IPS-18a (cell line): ENCODE results near the gene WBP1.
A peak's percentile ranks its signal among the peaks of the same experiment; 100 is the strongest.
"Not testable (repeated sequence)": the region's sequence is repeated elsewhere in the genome, so short reads cannot be mapped to it uniquely, and the experiment has no call there.

ENCODE experiments used
- H3K27ac ChIP-seq: one replicate; pipeline ENCODE4 v1.5.1; 2013; ENCODE audit warnings: low read length
- H3K27me3 ChIP-seq: one replicate; pipeline ENCODE4 v1.6.1; 2013; ENCODE audit warnings: mild to moderate bottlenecking, low read length; ENCODE audit not compliant: control insufficient read depth, insufficient read depth
- H3K36me3 ChIP-seq: one replicate; pipeline ENCODE4 v1.6.1; 2013; ENCODE audit warnings: low read depth, low read length; ENCODE audit not compliant: control insufficient read depth
- H3K4me1 ChIP-seq: one replicate; pipeline ENCODE4 v1.6.1; 2013; ENCODE audit warnings: low read depth, low read length; ENCODE audit not compliant: control insufficient read depth
- H3K4me3 ChIP-seq: one replicate; pipeline ENCODE4 v1.5.1; 2013; ENCODE audit warnings: low read length
- H3K9ac ChIP-seq: one replicate; pipeline ENCODE4 v1.6.1; 2013; ENCODE audit warnings: mild to moderate bottlenecking, low read length, moderate library complexity
- H3K9me3 ChIP-seq: one replicate; pipeline ENCODE4 v1.6.1; 2013; ENCODE audit warnings: low read depth, low read length; ENCODE audit not compliant: control insufficient read depth

The WBP1 gene

GRCh38 chr2:74481961-74482800 is 23.9 kb downstream of the WBP1 start:
- Histone ChIP-seq H3K27me3 (no peaks in the 10 kb centered on the region), H3K27ac (peak overlapping the region; percentile 86), H3K9me3 (no peaks in the 10 kb centered on the region), H3K36me3 (peaks cover 14% of the 10 kb centered on the region), H3K9ac (peak overlapping the region; percentile 79), H3K4me3 (peak overlapping the region; percentile 100), H3K4me1 (peaks cover 3% of the 10 kb centered on the region)

GRCh38 chr2:74482801-74483674 is 24.8 kb downstream of the WBP1 start, which contains the start of the genes CCDC142 and TTC31:
TSS of gene CCDC142 (minus strand) at chr2:74482998. CDS start at chr2:74482837, 161 bp downstream.
TSS of gene TTC31 (plus strand) at chr2:74483081. CDS start at chr2:74483096, 15 bp downstream.
- no peaks in the 10 kb centered on the region for H3K27me3 ChIP-seq
- H3K27ac ChIP-seq, result peak within 1 kb of the TSS; percentile 86
- H3K36me3 ChIP-seq, result peaks cover 14% of the 10 kb centered on the region
- H3K4me3 ChIP-seq, result peak within 1 kb of the TSS; percentile 100
- H3K4me1 ChIP-seq, result peaks cover 3% of the 10 kb centered on the region
- H3K9me3 ChIP-seq, result no peaks in the 10 kb centered on the region
- peak within 1 kb of the TSS; percentile 79 for H3K9ac ChIP-seq

GRCh38 chr2:74483675-74484164 is 25.5 kb downstream of the WBP1 start:
- H3K9me3 ChIP-seq, H3K27me3 ChIP-seq, H3K4me1 ChIP-seq, H3K27ac ChIP-seq: not testable (repeated sequence)
- peaks cover 14% of the 10 kb centered on the region for H3K36me3 ChIP-seq
- H3K4me3 ChIP-seq, result peak overlapping the region; percentile 100
- peak overlapping the region; percentile 79 for H3K9ac ChIP-seq

GRCh38 chr2:74486141-74486540 is 27.9 kb downstream of the WBP1 start:
- H3K36me3 ChIP-seq, result peaks cover 13% of the 10 kb centered on the region

GRCh38 chr2:74488643-74489481 is 30.6 kb downstream of the WBP1 start:
- Histone ChIP-seq H3K27ac (no peak overlapping the region), H3K36me3 (peaks cover 40% of the 10 kb centered on the region), H3K9ac (no peak overlapping the region)

More at GRCh38 chr2:74486141-74486540, 27.9 kb downstream of the WBP1 start:
- H3K9me3 ChIP-seq, result no peaks in the 10 kb centered on the region
- no peak overlapping the region for H3K9ac ChIP-seq
- H3K27ac ChIP-seq, result no peak overlapping the region
- no peaks in the 10 kb centered on the region for H3K27me3 ChIP-seq
- peaks cover 3% of the 10 kb centered on the region for H3K4me1 ChIP-seq
- H3K4me3 ChIP-seq, result no peak overlapping the region

GRCh38 chr2:74489906-74490305 is 31.7 kb downstream of the WBP1 start:
- no peak overlapping the region for H3K4me3 ChIP-seq
- no peaks in the 10 kb centered on the region for H3K9me3 ChIP-seq
- peaks cover under 1% of the 10 kb centered on the region for H3K27me3 ChIP-seq
- H3K9ac ChIP-seq, result no peak overlapping the region
- H3K4me1 ChIP-seq, result no peaks in the 10 kb centered on the region
- no peak overlapping the region for H3K27ac ChIP-seq
- peaks cover 40% of the 10 kb centered on the region for H3K36me3 ChIP-seq

More at GRCh38 chr2:74488643-74489481, 30.6 kb downstream of the WBP1 start:
- Histone ChIP-seq H3K27me3 (no peaks in the 10 kb centered on the region), H3K4me1 (no peaks in the 10 kb centered on the region), H3K9me3 (no peaks in the 10 kb centered on the region), H3K4me3 (no peak overlapping the region)

- Histone ChIP-seq H3K4me3 (no peak overlapping the region), H3K36me3 (peaks cover 36% of the 10 kb centered on the region), H3K9ac (no peak overlapping the region), H3K4me1 (no peaks in the 10 kb centered on the region), H3K27ac (no peak overlapping the region), H3K9me3 (no peaks in the 10 kb centered on the region), H3K27me3 (peaks cover 21% of the 10 kb centered on the region)
These were observed 33.7 kb downstream of the WBP1 start for GRCh38 chr2:74491648-74492544.

- no peak overlapping the region for H3K9ac ChIP-seq
- H3K9me3 ChIP-seq, result no peaks in the 10 kb centered on the region
- H3K27me3 ChIP-seq, result peaks cover 37% of the 10 kb centered on the region
- H3K27ac ChIP-seq, result no peak overlapping the region
- peaks cover 36% of the 10 kb centered on the region for H3K36me3 ChIP-seq
- peaks cover 3% of the 10 kb centered on the region for H3K4me1 ChIP-seq
- no peak overlapping the region for H3K4me3 ChIP-seq
These were observed 35.3 kb downstream of the WBP1 start for GRCh38 chr2:74493546-74493945.

- peaks cover 34% of the 10 kb centered on the region for H3K36me3 ChIP-seq
- no peak overlapping the region for H3K27ac ChIP-seq
- H3K27me3 ChIP-seq, result peaks cover 56% of the 10 kb centered on the region
These were observed 37.2 kb downstream of the WBP1 start for GRCh38 chr2:74495440-74495839.

More at GRCh38 chr2:74495440-74495839, 37.2 kb downstream of the WBP1 start:
- H3K4me1 ChIP-seq, result peaks cover 15% of the 10 kb centered on the region
- no peaks in the 10 kb centered on the region for H3K9me3 ChIP-seq
- no peak overlapping the region for H3K4me3 ChIP-seq
- no peak overlapping the region for H3K9ac ChIP-seq
